ENCODE data around the gene SCAI.

GRCh38 chr9:125140576-125140975, 2.8 kb downstream of the SCAI start:
- TF ChIP-seq CTCF (IDR thresholded peaks at IDR 0.05; ENCODE audit: insufficient read depth, low read length, poor library complexity, severe bottlenecking), result no peak
- no peak for TF ChIP-seq EZH2phosphoT487 (conservative IDR thresholded peaks at IDR 0.05; ENCODE audit: low read length)

Measured in SU-DHL-6 (cell line).